Uterus (tissue), 2 donors: ENCODE measurements around the gene H1-8.

Source experiments
- CTCF ChIP-seq, 4 experiments: fragments of 200-600 bp in 2 of 4; fragments of 450-650 bp in 2 of 4; sonication (generic) in 2 of 4; IDR thresholded peaks; one replicate each; pipeline ENCODE4 v1.5.1; 2016 to 2019; ENCODE audit warnings: antibody characterized with exemption in 4 of 4, mild to moderate bottlenecking in 2 of 4, moderate library complexity in 1 of 4
- POLR2A ChIP-seq, 2 donors: fragments of 450-650 bp; IDR thresholded peaks; one replicate each; pipeline ENCODE4 v1.6.1; 2016; ENCODE audit warnings: antibody characterized with exemption in 2 of 2, mild to moderate bottlenecking in 1 of 2, moderate library complexity in 1 of 2

DNA sequence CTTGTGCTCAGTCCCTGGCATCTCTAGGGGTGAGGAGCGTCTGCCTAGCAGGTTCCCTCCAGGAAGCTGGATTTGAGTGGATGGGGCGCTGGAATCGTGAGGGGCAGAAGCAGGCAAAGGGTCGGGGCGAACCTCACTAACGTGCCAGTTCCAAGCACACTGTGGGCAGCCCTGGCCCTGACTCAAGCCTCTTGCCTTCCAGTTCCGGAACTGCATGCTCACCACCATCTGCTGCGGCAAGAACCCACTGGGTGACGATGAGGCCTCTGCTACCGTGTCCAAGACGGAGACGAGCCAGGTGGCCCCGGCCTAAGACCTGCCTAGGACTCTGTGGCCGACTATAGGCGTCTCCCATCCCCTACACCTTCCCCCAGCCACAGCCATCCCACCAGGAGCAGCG is 9.6 kb upstream of the H1-8 start:
- TF ChIP-seq CTCF (IDR thresholded peaks at IDR 0.05) (no peak), POLR2A (IDR thresholded peaks at IDR 0.05) (no peak)
